H1 (cell line): ENCODE results near the gene ZNF334. TPM values are rescaled to one million over a fixed set of nuclear protein-coding genes. Genes with fewer than 3 reads are reported as not detected.
A peak's percentile ranks its signal among the peaks of the same experiment; 100 is the strongest.

Experiments
- CTCF ChIA-PET: fragments of 300-600 bp; sonication (Branson Sonifier 250); formaldehyde crosslinking; loops from one replicate; lab custom pipeline; 2021; ENCODE audit not compliant: partially characterized antibody; lab: Charles Lee
- POLR2A ChIA-PET: fragments of 300-600 bp; sonication (Branson Sonifier 250); formaldehyde crosslinking; loops from one replicate; lab custom pipeline; 2021; ENCODE audit warnings: inconsistent platforms; ENCODE audit not compliant: partially characterized antibody; lab: Charles Lee
- DNase-seq, 2 experiments: peaks; one replicate each; pipeline versions ENCODE4 v3.0.0 to v3.0.0-alpha.2; 2010 to 2022; ENCODE audit warnings: low spot score in 2 of 2, low read depth in 1 of 2, mixed read lengths in 1 of 2
- FAIRE-seq: peaks from 2 replicates; lab custom pipeline; 2011; peaks lifted over from hg19 to GRCh38; lab: Jason Lieb, UNC
- H2AFZ ChIP-seq: 2 replicates; pipeline ENCODE4 v1.8.1; 2012; ENCODE audit warnings: low read length, inconsistent platforms
- H2AK5ac ChIP-seq: 2 replicates; pipeline ENCODE4 v1.6.1; 2013; ENCODE audit warnings: low read depth, low read length
- H2BK120ac ChIP-seq: replicated peaks from 2 replicates; pipeline ENCODE3; 2013; ENCODE audit warnings: low read depth, low read length, inconsistent platforms
- H2BK12ac ChIP-seq: 2 replicates; pipeline ENCODE4 v1.6.1; 2013; ENCODE audit warnings: low read depth, low read length
- H2BK15ac ChIP-seq: 2 replicates; pipeline ENCODE4 v1.6.1; 2013; ENCODE audit warnings: low read length
- H2BK20ac ChIP-seq: 2 replicates; pipeline ENCODE4 v1.6.1; 2013; ENCODE audit warnings: low read length
- H2BK5ac ChIP-seq: 2 replicates; pipeline ENCODE4 v1.6.1; 2013; ENCODE audit warnings: low read depth, low read length
- H3K14ac ChIP-seq: 2 replicates; pipeline ENCODE4 v1.6.1; 2013; ENCODE audit warnings: inconsistent platforms; ENCODE audit not compliant: insufficient read length
- H3K18ac ChIP-seq: 2 replicates; pipeline ENCODE4 v1.6.1; 2013; ENCODE audit warnings: low read length; ENCODE audit errors: extremely low read depth
- H3K23ac ChIP-seq: 2 replicates; pipeline ENCODE4 v1.6.1; 2013; ENCODE audit warnings: inconsistent platforms; ENCODE audit not compliant: insufficient read length
- H3K23me2 ChIP-seq: 2 replicates; pipeline ENCODE4 v1.6.1; 2013; ENCODE audit warnings: low read depth, low read length
- H3K27ac ChIP-seq: 2 replicates; pipeline ENCODE4 v1.6.1; 2011; ENCODE audit warnings: low read depth, low read length, inconsistent platforms
- H3K27me3 ChIP-seq, 4 experiments: replicated peaks in 1 of 4; 1 replicate in 1 of 4; 2 replicates in 3 of 4; pipeline versions ENCODE4 v1.6.1 to v1.8.1; 2011 to 2013; ENCODE audit warnings: low read length in 3 of 4, mild to moderate bottlenecking in 3 of 4, inconsistent platforms in 2 of 4, mixed read lengths in 2 of 4, moderate library complexity in 1 of 4; ENCODE audit not compliant: control insufficient read depth in 3 of 4, insufficient read depth in 3 of 4; ENCODE audit errors: extremely low read depth in 1 of 4
- H3K36me3 ChIP-seq, 4 experiments: 2 replicates each; pipeline versions ENCODE4 v1.6.1 to v1.8.1; 2011 to 2013; ENCODE audit warnings: mild to moderate bottlenecking in 4 of 4, low read length in 3 of 4, moderate library complexity in 2 of 4, control low read depth in 1 of 4, inconsistent platforms in 1 of 4; ENCODE audit not compliant: insufficient read depth in 4 of 4, control insufficient read depth in 2 of 4
- H3K4ac ChIP-seq: replicated peaks from 2 replicates; pipeline ENCODE3; 2013; ENCODE audit warnings: low read length, low read depth, mixed read lengths, inconsistent platforms; ENCODE audit not compliant: insufficient read length
- H3K4me1 ChIP-seq, 4 experiments: replicated peaks in 1 of 4; 1 replicate in 1 of 4; 2 replicates in 3 of 4; pipeline versions ENCODE4 v1.6.1 to v1.8.1; 2011 to 2013; ENCODE audit warnings: low read length in 3 of 4, inconsistent platforms in 2 of 4, mixed read lengths in 1 of 4; ENCODE audit not compliant: insufficient read depth in 4 of 4, control insufficient read depth in 3 of 4
- H3K4me2 ChIP-seq, 2 experiments: 2 replicates each; pipeline versions ENCODE4 v1.6.1 to v1.8.1; 2011 to 2013; ENCODE audit warnings: low read depth in 2 of 2, low read length in 2 of 2, control low read depth in 1 of 2, inconsistent platforms in 1 of 2, mild to moderate bottlenecking in 1 of 2; ENCODE audit not compliant: insufficient read depth in 1 of 2
- H3K4me3 ChIP-seq, 4 experiments: fragments of 200-600, 300-600 bp in 1 of 4; sonication (generic), shearing (Covaris generic), sonication (Bioruptor Twin) in 1 of 4; 2 replicates each; pipeline versions ENCODE4 v1.5.1 to v1.8.1; 2011 to 2016; ENCODE audit warnings: low read length in 4 of 4, low read depth in 3 of 4, control low read depth in 2 of 4, inconsistent platforms in 2 of 4, mild to moderate bottlenecking in 2 of 4, mixed read lengths in 1 of 4, moderate library complexity in 1 of 4; ENCODE audit not compliant: insufficient read depth in 2 of 4; ENCODE audit errors: extremely low read depth in 1 of 4
- H3K56ac ChIP-seq: replicated peaks from 2 replicates; pipeline ENCODE3; 2013; ENCODE audit warnings: low read depth, mild to moderate bottlenecking, mixed read lengths, low read length, inconsistent platforms; ENCODE audit not compliant: insufficient read length
- H3K79me1 ChIP-seq: 2 replicates; pipeline ENCODE4 v1.6.1; 2013; ENCODE audit warnings: low read depth, low read length, control low read depth
- H3K79me2 ChIP-seq, 2 experiments: 2 replicates each; pipeline versions ENCODE4 v1.6.1 to v1.8.1; 2012 to 2013; ENCODE audit warnings: low read length in 2 of 2, mild to moderate bottlenecking in 2 of 2, inconsistent platforms in 1 of 2; ENCODE audit not compliant: insufficient read depth in 2 of 2, control insufficient read depth in 1 of 2
- H3K9ac ChIP-seq, 4 experiments: replicated peaks in 1 of 4; 1 replicate in 1 of 4; 2 replicates in 3 of 4; pipeline versions ENCODE4 v1.6.1 to v1.8.1; 2011 to 2013; ENCODE audit warnings: low read depth in 3 of 4, low read length in 3 of 4, control low read depth in 2 of 4, mild to moderate bottlenecking in 2 of 4, moderate library complexity in 2 of 4, inconsistent platforms in 1 of 4; ENCODE audit errors: extremely low read depth in 1 of 4
- H3K9me3 ChIP-seq, 2 experiments: 2 replicates each; pipeline versions ENCODE4 v1.6.1 to v1.8.1; 2012 to 2013; ENCODE audit warnings: mild to moderate bottlenecking in 2 of 2, moderate library complexity in 2 of 2, control low read depth in 1 of 2, inconsistent platforms in 1 of 2, low read depth in 1 of 2, low read length in 1 of 2, mixed read lengths in 1 of 2; ENCODE audit not compliant: insufficient read depth in 2 of 2
- H4K20me1 ChIP-seq, 2 experiments: replicated peaks in 1 of 2; 2 replicates each; pipeline versions ENCODE3 to v1.8.1; 2011 to 2013; ENCODE audit warnings: inconsistent platforms in 2 of 2, low read length in 2 of 2, mild to moderate bottlenecking in 1 of 2; ENCODE audit not compliant: insufficient read depth in 2 of 2, control insufficient read depth in 1 of 2
- H4K5ac ChIP-seq: 2 replicates; pipeline ENCODE4 v1.6.1; 2013; ENCODE audit warnings: low read length, low read depth, mixed read lengths, inconsistent platforms; ENCODE audit not compliant: insufficient read length
- H4K8ac ChIP-seq: 2 replicates; pipeline ENCODE4 v1.8.0; 2013; ENCODE audit warnings: mild to moderate bottlenecking, moderate library complexity, low read length, inconsistent platforms; ENCODE audit not compliant: insufficient read depth; ENCODE audit errors: extremely low read depth
- H4K91ac ChIP-seq: replicated peaks from 2 replicates; pipeline ENCODE3; 2013; ENCODE audit warnings: low read length, mixed read lengths, inconsistent platforms; ENCODE audit not compliant: insufficient read length
- CTBP2 ChIP-seq: IDR thresholded peaks from 2 replicates; pipeline ENCODE4 v1.7.0; 2011; ENCODE audit warnings: borderline replicate concordance, mild to moderate bottlenecking, moderate library complexity, mixed read lengths, low read length; ENCODE audit not compliant: insufficient read depth, insufficient read length
- TAF7 ChIP-seq: optimal IDR thresholded peaks from 2 replicates; pipeline ENCODE3; 2011; ENCODE audit warnings: low read depth, mild to moderate bottlenecking, inconsistent platforms, low read length, moderate library complexity, borderline replicate concordance
- WGBS, 2 experiments: shearing (Covaris generic) in 1 of 2; methylation state at CpG; one replicate each; pipeline versions ENCODE4 v1.1.6 to v1.1.7; 2013 to 2015; ENCODE audit warnings: low lambda C conversion rate in 2 of 2, mixed read lengths in 2 of 2, inconsistent platforms in 1 of 2, low coverage in 1 of 2, missing lambda C conversion rate in 1 of 2; ENCODE audit not compliant: insufficient replicate concordance in 2 of 2, insufficient coverage in 1 of 2, insufficient read length in 1 of 2; ENCODE audit errors: extremely low coverage in 1 of 2, missing lambda C conversion rate in 1 of 2; 5-methylcytosine and 5-hydroxymethylcytosine counted together
- polyA plus RNA-seq, 7 experiments: library from polyadenylated mRNA; depleted of rRNA in 3 of 7; stranded (reverse) in 5 of 7; unstranded in 2 of 7; fragments of >200 nt in 5 of 7; fragments of 200-250 nt in 2 of 7; gene quantifications; 1 replicate in 5 of 7; 2 replicates in 1 of 7; 4 replicates in 1 of 7; pipeline versions ENCODE4 v1.2.1 to v1.2.3, GENCODE V29; 2011 to 2013; ENCODE audit warnings: missing spikeins in 2 of 7, mixed read lengths in 2 of 7
- total RNA-seq: library from RNA; stranded (reverse); fragmentation: NEBNext Ultra II Directional; extraction: Animal tissue kit (Norgen Biotek cat#: 25700); gene quantifications from 2 replicates; pipeline ENCODE4 v1.2.1, GENCODE V29; 2021

The ZNF334 gene
- total and polyA plus RNA-seq, 2 of the 8 experiments (the other 6 are each of a cell fraction or from before 2014, with no cell fraction given): 8.8 to 17.8 TPM

DNA sequence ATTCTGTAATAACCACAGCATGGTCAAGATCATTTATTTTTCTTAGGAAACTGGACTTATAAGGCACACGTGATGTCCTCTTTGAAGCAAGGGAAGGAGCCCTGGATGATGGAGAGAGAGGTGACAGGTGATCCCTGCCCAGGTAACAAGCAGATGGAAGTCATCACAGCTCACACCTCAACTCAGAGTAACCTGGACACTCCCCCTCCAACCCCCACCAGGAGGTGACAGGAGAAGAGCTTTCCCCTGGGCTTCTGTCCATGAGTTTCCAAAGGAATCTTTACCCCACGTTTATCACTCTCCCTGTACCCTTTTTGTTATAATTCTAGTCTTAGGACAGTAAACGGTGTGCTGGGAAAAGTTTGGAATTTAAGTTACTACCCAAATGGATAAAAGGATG lies 28.4 kb downstream of the ZNF334 start:
- FAIRE-seq: peak; percentile 19
- Histone ChIP-seq H3K36me3 (no peaks in the 10 kb centered on the region; a peak in 2 of 8 replicates), H4K8ac (no peak overlapping the region), H2AFZ (no peak overlapping the region), H2AK5ac (no peak overlapping the region), H3K4me2 (no peak overlapping the region), H4K20me1 (no peaks in the 10 kb centered on the region), H3K18ac (no peak overlapping the region), H2BK120ac (no peak overlapping the region), H3K79me2 (no peaks in the 10 kb centered on the region), H3K79me1 (no peaks in the 10 kb centered on the region), H4K5ac (no peak overlapping the region), H2BK20ac (no peak overlapping the region), H3K9ac (no peak overlapping the region), H3K4me1 (peaks cover 0 to 7% (median 0%) of the 10 kb centered on the region in 4 experiments; a peak in 2 of 7 replicates), H3K23me2 (no peaks in the 10 kb centered on the region), H3K27me3 (no peaks in the 10 kb centered on the region), H3K4me3 (no peak overlapping the region; a peak in 1 of 8 replicates), H4K91ac (no peak overlapping the region), H3K9me3 (no peaks in the 10 kb centered on the region), H2BK12ac (no peak overlapping the region), H2BK15ac (no peak overlapping the region), H3K23ac (no peak overlapping the region), H3K14ac (no peak overlapping the region), H3K4ac (no peak overlapping the region), H3K27ac (no peak overlapping the region), H3K56ac (no peak overlapping the region), H2BK5ac (no peak overlapping the region)
- TF ChIP-seq CTBP2 (no peak), TAF7 (no peak)
- CTCF ChIA-PET: interaction anchor here (0.6 to 2.5 kb wide), 13 partner anchors 9 to 119 kb away, joined by 3 to 8 read pairs (median 4); no protein-coding TSS in a partner anchor
- no peak for DNase-seq
- POLR2A ChIA-PET: interaction anchor here (1.0 to 1.8 kb wide), 2 partner anchors 26 to 84 kb away, joined by 3 read pairs; no protein-coding TSS in a partner anchor
- WGBS, 2 experiments: 67% methylated on average over 3 of the region's 3 CpGs; no CpG with 5 or more reads in 1 of the 2 experiments
